GM18498 (cell line): Measurements from ENCODE around the gene WDR73.
A peak's percentile ranks its signal among the peaks of the same experiment; 100 is the strongest.
"Not testable (repeated sequence)": the region's sequence is repeated elsewhere in the genome, so short reads cannot be mapped to it uniquely, and the experiment has no call there.

ENCODE experiments used
- ATAC-seq: cut with Tn5 transposase; IDR thresholded peaks from one replicate; pipeline ENCODE4 v1.9.1; 2021; ENCODE audit warnings: mild to moderate bottlenecking, moderate library complexity; ENCODE audit not compliant: unreplicated experiment

Gene WDR73

GRCh38 chr15:84658080-84658787 is 4.2 kb upstream of the WDR73 start, which contains the start of gene NMB:
TSS of gene NMB (minus strand) at chr15:84658199. CDS start at chr15:84658152, 47 bp downstream.
- ATAC-seq = peak; percentile 78

GRCh38 chr15:84657748-84658079 is 3.6 kb upstream of the WDR73 start:
- ATAC-seq = no peak

GRCh38 chr15:84656972-84657371 is 2.9 kb upstream of the WDR73 start:
- no peak for ATAC-seq

GRCh38 chr15:84654689-84655453 is 788 bp upstream of the WDR73 start:
- peak; percentile 34 for ATAC-seq

GRCh38 chr15:84653584-84653909 is 536 bp downstream of the WDR73 start:
- no peak for ATAC-seq

GRCh38 chr15:84649706-84650105 is 4.4 kb downstream of the WDR73 start:
- no peak for ATAC-seq

- no peak for ATAC-seq
Observed at GRCh38 chr15:84648539-84648938, 5.5 kb downstream of the WDR73 start.

GRCh38 chr15:84647726-84648125 is 6.4 kb downstream of the WDR73 start:
- no peak for ATAC-seq

- no peak for ATAC-seq
Observed at GRCh38 chr15:84645997-84646396, 8.1 kb downstream of the WDR73 start.

- ATAC-seq = no peak
Observed at GRCh38 chr15:84645496-84645895, 8.6 kb downstream of the WDR73 start.

GRCh38 chr15:84643838-84644237 is 10.2 kb downstream of the WDR73 start:
- no peak for ATAC-seq

GRCh38 chr15:84642640-84643039 is 11.4 kb downstream of the WDR73 start:
- ATAC-seq = not testable (repeated sequence)

GRCh38 chr15:84641871-84642270 is 12.2 kb downstream of the WDR73 start:
- not testable (repeated sequence) for ATAC-seq

GRCh38 chr15:84638103-84638502 is 16.0 kb downstream of the WDR73 start:
- ATAC-seq = no peak

- no peak for ATAC-seq
Observed at GRCh38 chr15:84634228-84634837, 19.8 kb downstream of the WDR73 start.

GRCh38 chr15:84633311-84634227 is 20.5 kb downstream of the WDR73 start:
- ATAC-seq = peak; percentile 51

GRCh38 chr15:84631706-84632272 is 22.3 kb downstream of the WDR73 start:
- no peak for ATAC-seq

- ATAC-seq = no peak
Observed at GRCh38 chr15:84629033-84629432, 25.1 kb downstream of the WDR73 start.

- no peak for ATAC-seq
Observed at GRCh38 chr15:84625123-84625522, 29.0 kb downstream of the WDR73 start.

GRCh38 chr15:84624359-84624758 is 29.7 kb downstream of the WDR73 start:
- no peak for ATAC-seq
